NCI-H2107 (cell line): ENCODE data around the gene VAV1.
"Not testable (repeated sequence)": the region's sequence is repeated elsewhere in the genome, so short reads cannot be mapped to it uniquely, and the experiment has no call there.

ENCODE experiments used
- DNase-seq: peaks from one replicate; lab custom pipeline; 2025; lab: John Stamatoyannopoulos, UW

Gene VAV1

GRCh38 chr19:6852001-6852400 is 79.5 kb downstream of the VAV1 start:
- DNase-seq = no peak

GRCh38 chr19:6853868-6854267 is 81.4 kb downstream of the VAV1 start:
- no peak for DNase-seq

GRCh38 chr19:6854758-6855157 is 82.2 kb downstream of the VAV1 start:
- no peak for DNase-seq

GRCh38 chr19:6856749-6857372 is 84.4 kb downstream of the VAV1 start:
- DNase-seq = no peak

GRCh38 chr19:6861683-6862286 is 89.3 kb downstream of the VAV1 start:
- no peak for DNase-seq

GRCh38 chr19:6862673-6863078 is 90.2 kb downstream of the VAV1 start:
- DNase-seq = no peak

GRCh38 chr19:6864325-6864940 is 91.9 kb downstream of the VAV1 start:
- DNase-seq = no peak

- DNase-seq = no peak
Measured at GRCh38 chr19:6865849-6866248, 93.3 kb downstream of the VAV1 start.

GRCh38 chr19:6866741-6867151 is 94.2 kb downstream of the VAV1 start:
- no peak for DNase-seq

- no peak for DNase-seq
Measured at GRCh38 chr19:6868351-6868750, 95.8 kb downstream of the VAV1 start.

GRCh38 chr19:6869151-6869882 is 96.8 kb downstream of the VAV1 start:
- not testable (repeated sequence) for DNase-seq

- no peak for DNase-seq
Measured at GRCh38 chr19:6873708-6874431, 101.4 kb downstream of the VAV1 start.

- DNase-seq = no peak
Measured at GRCh38 chr19:6875218-6875617, 102.7 kb downstream of the VAV1 start.

GRCh38 chr19:6876748-6877147 is 104.2 kb downstream of the VAV1 start:
- no peak for DNase-seq

- DNase-seq = no peak
Measured at GRCh38 chr19:6877766-6878165, 105.3 kb downstream of the VAV1 start.

GRCh38 chr19:6886277-6886897 is 113.9 kb downstream of the VAV1 start:
- no peak for DNase-seq

GRCh38 chr19:6887316-6887715 is 114.8 kb downstream of the VAV1 start, which contains the start of gene ADGRE1:
ADGRE1 (plus strand) TSS chr19:6887579; CDS start chr19:6887609, 30 bp downstream.
- no peak for DNase-seq

- no peak for DNase-seq
Measured at GRCh38 chr19:6888967-6889366, 116.5 kb downstream of the VAV1 start.

- no peak for DNase-seq
Measured at GRCh38 chr19:6890401-6890913, 117.9 kb downstream of the VAV1 start.

- DNase-seq = no peak
Measured at GRCh38 chr19:6890938-6891337, 118.4 kb downstream of the VAV1 start.

- DNase-seq = no peak
Measured at GRCh38 chr19:6891761-6892385, 119.4 kb downstream of the VAV1 start.
